Frontal cortex (tissue), 4 donors: ENCODE data around the gene PIEZO1. TPM values are rescaled to one million over a fixed set of nuclear protein-coding genes. Genes with fewer than 3 reads are reported as not detected.
"Not testable (repeated sequence)": the region's sequence is repeated elsewhere in the genome, so short reads cannot be mapped to it uniquely, and the experiment has no call there.

Source experiments
- DNase-seq, 2 donors: peaks; one replicate each; pipeline ENCODE4 v3.0.0; 2012; ENCODE audit warnings: low spot score in 2 of 2
- FAIRE-seq: peaks from 2 replicates; lab custom pipeline; 2012; peaks lifted over from hg19 to GRCh38; lab: Jason Lieb, UNC
- total RNA-seq: library from RNA; depleted of rRNA; stranded (reverse); fragments of >200 nt; gene quantifications from one replicate; pipeline ENCODE4 v1.2.3, GENCODE V29; 2014
- donor health status: control.
- donor health status: control.
- donor health status: control.

The PIEZO1 gene
- total RNA-seq, 1 donor from 2014 or later: 4.1 TPM

DNA sequence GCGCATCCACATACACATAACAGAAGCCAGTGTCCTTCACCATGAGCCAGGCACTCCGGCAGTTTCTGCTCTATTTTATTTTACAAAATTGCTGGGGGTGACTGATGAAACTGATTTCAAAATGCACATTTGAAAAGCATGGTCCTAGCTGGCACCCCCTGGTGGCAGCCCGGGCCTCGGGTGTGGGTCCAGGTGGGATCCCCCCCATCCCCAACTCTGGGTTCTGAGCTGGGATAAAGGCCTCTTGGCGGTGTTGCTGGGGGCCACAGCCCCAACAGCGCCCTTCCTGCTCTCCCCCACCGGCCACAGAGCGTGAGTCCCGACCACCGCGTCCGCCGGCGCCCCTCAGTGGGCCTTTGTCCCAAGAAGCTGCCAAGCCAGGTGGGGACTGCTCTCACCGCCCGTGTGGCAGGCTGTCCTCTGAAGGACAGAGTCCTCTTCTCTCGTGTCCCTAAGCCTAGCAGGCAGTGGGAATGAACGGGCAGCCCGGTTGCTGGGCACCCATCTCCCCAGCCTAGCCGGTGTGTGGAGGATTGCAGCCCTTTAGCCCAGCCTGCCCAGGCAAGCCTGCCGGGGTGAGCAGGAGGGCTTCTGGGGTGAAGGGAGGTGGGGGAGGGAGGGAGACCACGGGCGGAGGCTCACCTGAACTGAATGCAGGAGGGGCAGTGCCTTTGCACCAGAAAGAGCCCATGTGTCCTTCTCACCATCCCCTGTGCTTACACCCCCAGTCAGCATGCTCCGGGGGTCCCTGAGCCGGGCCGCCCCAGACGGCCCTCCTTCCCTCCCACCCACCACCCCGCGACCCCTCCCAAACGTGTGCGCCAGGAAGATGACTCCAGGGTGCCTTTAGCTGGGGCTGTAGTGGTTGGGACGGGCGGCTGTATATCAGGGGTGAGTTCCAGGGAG, 99.6 kb downstream of the PIEZO1 start:
- no peak for FAIRE-seq
- DNase-seq: no peak

DNA sequence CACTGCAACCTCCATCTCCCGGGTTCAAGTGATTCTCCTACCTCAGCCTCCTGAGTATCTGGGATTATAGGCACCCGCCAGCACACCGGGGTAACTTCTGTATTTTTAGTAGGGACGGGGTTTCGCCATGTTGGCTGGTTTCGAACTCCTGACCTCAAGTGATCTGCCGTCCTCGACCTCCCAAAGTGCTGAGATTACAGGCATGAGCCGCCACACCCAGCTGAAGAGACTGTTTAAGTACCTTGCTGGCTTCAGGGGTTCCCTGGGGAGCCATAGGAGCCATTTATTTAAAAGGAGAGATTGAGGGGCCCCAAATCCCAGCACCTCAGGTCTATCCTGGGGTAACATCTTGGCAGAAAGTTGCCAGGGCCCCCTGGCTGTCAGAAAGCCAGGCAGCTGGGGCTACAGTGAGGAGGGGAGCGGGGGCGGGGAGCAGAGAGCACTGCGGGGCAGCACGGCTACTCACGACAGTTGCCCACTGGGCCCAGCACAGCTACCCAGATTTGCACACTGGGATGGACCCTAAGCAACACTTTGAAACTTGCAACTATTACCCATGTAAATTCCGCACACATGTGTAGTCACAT, 100.4 kb downstream of the PIEZO1 start:
- no peak for FAIRE-seq

DNA sequence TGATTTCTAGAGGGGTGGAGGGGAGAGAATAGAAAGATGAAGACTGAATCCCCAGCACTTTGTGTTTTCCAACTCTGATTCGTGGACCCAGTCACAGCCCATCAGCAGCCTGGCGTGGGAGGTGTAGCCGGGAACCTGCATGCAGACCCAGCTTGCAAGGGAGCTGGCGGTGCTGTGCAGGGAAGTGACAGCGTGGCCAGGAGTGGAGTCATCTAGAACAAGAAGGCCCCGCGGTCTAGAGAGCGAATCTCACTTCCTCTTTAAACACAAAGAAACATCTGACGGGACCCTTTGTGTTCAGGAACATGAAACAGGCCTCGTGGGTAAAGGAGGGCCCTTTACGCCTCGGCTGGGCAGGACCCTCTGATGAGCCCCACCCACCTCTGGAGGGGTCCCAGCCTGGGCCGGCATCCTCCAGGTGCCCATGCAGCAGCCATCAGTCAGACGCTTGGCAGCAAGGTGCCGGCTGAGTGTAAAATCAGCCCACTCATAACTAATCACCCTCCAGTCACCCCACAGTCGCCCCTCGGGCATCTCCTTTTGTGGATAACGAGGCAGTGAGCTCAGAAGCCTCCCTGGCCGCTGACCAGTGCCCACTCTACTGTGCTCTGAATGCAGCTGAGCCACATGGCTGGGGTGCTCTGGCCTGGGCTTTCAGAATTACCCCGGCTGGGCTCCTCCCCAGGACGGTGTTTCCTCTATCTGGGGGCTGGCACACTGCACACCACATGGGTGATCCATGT, 103.1 kb downstream of the PIEZO1 start:
- DNase-seq: no peak
- no peak for FAIRE-seq

More for the DNA sequence above, 100.4 kb downstream of the PIEZO1 start:
- DNase-seq: no peak

DNA sequence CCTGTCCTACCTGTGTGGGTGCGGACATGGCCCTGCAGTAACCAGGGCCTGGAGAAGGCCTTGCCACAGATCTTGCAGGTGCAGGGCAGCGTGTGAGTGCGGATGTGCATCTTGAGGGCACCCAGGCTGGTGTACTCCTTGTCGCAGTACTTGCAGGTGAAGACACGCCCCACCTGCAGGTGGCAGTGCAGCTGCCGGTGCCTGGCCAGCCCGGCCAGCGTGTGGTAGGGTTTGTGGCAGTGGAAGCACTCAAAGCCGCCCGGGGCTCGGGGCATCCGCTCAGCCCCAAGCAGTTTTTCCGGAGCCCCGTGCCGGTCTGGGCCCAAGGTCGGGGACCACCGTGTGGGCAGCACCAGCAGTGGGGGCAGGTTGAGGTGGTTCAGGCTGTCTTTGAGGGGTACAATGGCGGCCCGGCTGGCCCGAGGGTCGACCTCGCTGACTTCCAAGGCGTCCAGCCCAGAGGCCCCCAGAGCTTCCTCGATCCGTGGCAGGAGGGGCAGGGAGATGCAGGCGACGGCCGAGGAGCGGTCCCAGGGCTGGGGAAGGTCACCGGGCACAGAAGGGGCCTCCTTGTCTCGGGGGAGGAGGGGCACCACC, 103.8 kb downstream of the PIEZO1 start:
- no peak for DNase-seq
- no peak for FAIRE-seq

DNA sequence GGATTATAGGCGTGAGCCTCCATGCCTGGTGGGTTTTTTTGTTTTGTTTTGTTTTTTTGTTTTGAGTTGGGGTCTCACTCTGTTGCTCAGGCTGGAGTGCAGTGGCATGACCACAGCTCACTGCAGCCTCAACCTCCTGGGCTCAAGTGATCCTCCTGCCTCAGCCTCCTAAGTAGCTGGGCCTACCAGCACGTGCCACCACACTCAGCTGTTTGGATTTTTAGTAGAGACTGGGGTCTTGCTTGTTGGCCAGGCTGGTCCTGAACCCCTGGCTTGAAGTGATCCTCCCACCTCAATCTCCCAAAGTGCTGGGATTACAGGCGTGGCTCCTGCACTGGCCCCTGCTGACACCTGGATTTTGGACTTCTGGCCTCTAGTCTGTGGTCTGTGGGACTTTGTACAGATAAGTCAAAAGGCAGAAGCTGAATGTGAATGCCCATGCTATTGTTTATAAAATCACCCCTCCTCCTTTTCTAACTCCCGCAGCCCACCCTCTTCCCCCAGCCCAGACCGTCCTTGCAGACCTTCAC, 104.4 kb downstream of the PIEZO1 start:
- FAIRE-seq (no peak), DNase-seq (no peak)

DNA sequence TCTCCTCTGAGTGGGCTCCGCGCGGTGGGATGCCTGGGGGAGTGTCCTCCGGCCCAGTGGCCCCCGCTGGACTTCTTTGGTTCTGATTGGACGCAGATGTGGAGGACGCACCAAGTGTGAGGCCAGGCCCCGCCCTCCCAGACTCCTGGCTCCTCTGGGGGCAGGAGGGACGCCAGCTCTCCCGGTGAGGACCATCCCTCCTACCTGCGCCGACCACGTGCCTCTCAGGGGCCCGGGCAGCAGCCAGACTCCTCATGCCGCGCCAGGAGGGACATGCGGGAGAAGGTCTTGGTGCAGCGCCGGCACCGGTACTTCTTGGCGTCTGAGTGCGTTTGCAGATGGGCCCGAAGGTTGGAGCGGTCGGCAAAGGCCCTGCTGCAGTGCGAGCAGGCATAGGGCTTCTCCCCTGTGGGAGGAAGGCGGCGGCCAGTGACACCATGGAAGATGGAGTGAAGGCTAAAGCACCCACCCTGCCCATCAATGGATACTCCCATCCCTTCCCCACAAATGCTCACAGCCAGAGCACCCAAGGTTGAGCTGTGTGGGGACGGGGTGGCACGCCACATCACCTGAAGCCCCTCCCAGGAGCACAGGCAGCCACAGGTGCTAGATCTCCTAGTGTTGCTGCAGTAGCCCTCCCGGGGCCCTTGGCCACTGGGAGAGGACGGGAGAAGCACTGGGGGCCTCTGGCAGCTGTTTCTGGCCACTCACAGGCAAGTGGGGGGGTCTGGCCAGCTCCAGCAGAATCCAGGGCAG, 106.6 kb downstream of the PIEZO1 start:
- no peak for DNase-seq
- FAIRE-seq: no peak

DNA sequence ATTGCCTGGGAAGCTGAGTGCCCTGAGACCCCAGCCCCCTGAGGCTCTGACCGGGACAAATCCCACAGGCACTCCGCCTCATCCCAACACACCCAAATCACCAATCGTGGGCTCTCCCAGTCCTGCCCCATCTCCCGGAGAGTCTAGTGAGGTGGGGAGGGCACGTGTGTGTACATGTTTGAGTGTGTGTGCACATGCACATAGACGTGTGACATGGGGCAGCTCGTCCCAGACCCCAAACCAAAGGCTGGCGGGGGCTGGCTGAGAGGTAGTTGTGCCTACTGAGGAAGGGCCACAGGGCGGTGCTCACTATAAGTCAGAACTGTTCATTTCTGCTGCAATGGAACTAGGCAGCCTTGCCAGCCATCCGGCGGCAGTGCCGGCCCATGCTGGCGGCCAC, 107.3 kb downstream of the PIEZO1 start:
- DNase-seq (no peak), FAIRE-seq (no peak)

DNA sequence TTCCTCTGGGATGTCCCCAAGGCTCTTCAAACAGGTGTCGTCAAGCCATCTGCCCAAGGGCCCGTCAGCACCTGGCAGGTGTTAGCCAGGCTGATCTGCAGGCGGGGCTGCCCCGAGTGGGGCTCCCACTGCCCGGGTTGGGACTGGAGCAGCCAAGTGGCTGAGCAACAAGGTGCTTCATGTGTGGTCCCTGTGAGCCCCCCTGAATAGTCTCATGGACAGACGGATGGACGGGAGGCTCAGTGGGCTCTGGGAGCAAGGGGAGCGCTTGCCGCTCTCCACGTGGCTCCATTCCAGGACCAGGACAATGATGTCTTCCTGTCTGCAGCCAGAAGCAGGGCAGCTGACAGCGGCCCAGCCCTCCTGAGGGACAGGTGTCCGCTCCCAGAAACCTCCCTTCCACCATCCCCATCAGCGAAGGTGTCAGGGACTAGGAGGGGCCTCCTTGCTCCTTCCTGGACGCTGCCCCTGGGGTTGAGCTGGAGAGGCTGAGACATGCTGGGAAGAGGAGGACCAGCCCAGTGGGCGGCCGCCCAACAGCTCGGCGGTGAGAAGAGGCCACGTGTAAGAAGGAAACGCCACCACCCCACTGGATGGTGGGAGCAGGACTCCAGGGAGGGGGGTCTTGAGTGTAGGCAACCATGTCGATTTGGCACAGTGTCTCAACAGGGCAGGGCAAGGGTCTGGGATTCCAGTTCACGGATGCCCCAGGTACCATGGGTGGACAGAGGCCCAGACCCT, 108.3 kb downstream of the PIEZO1 start:
- DNase-seq: no peak
- no peak for FAIRE-seq

DNA sequence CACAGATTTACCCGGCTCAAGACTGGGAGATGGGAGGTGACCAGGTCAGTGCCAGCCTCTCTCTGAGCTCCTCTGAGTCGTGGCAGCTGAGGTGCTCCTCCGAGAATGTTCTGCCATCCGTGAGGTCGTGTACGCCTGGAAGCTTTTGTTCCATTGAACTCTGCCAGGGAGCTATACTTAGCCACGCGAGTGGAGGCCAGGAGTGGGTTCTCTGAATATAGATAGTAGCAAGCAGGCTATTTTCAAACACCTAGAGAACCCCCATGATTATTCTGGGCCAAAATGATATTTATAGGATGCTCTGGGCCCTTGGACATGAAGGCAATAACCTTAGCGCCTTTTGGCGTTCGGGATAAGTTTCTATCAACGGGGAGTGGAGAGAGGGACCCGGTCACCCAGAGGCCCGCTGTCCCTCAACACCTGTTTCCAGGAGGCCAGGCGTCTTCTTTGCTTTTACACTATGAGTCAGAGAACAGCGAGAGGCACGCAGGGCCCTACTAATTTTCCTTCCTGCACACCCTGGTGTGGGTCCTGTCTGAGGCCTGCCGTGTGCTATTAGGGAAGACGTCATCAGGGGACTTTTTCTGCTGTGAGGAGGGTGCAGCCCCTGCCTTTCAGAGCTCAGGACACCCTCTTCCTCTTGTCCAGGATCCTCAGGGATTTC, 111.2 kb downstream of the PIEZO1 start:
- DNase-seq (no peak), FAIRE-seq (no peak)

DNA sequence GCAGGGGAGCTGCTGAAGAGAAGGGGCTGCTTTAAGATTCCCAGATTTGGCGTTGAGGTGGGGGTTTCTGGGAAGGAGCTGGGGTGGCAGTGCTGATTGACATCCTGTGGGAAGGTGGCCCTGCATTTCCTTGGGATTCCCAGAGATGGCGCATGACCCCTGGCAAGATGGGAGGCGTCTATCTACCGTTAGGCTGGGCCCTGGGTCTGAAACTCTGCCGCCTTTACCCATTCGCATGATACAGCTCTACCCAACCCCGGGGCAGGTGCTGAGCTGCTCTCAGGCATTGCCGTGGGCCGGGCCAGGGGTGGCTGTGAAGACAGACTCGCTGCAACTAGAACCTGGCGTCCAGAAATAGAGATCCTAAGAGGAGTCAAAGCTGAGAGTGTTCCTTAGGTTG, 112.2 kb downstream of the PIEZO1 start:
- DNase-seq (no peak), FAIRE-seq (no peak)

DNA sequence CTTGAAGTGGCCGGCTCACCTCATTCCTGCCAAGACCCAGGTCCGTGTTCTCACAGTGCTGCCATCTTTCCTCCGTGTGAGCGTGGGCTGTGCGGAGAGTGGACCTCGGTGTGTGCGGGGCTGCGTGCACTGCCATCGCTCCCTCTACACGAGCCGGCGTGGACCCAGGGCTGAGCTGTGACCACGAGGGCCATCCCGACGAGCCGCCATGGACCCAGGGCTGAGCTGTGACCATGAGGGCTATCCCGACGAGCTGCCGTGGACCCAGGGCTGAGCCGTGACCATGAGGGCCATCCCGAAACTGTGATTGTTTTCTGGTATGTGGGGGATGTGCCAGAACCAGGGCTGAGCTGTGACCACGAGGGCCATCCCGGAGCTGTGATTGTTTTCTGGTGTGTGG, 113.2 kb downstream of the PIEZO1 start:
- DNase-seq (no peak), FAIRE-seq (no peak)

DNA sequence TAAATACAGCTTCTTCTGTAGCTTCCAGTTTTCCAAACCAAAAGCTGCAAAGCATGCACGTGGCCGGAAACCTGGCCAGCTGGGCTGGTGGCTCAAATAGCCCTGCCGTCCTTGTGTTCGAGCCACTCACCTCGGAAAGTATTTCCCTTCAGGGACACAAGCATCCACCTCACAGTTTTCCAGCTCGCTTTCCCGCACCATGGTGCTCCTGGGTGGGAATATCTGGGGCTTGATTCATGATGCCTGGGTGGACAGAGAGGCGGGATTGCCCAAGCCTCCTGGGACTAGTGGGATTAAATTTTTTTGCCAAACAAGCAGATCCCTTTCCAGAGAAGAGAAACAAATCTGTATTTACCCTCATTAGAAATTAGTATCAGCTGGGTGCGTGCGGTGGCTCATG, 115.0 kb downstream of the PIEZO1 start:
- DNase-seq: no peak
- FAIRE-seq: no peak

DNA sequence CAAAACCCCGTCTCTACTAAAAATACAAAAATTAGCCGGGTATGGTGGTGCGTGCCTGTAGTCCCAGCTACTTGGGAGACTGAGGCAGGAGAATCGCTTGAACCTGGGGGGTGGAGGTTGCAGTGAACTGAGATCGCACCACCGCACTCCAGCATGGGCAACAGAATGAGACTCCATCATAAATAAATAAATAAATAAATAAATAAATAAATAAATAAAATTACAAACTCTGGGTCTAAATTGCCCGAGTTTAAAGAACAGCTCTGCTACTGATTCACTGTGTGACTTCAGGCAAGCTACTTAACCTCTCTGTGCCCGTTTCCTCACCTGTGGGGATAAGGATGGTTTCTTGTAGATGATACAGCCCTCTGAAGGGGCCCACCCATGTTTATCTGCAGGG, 115.5 kb downstream of the PIEZO1 start:
- DNase-seq, FAIRE-seq: not testable (repeated sequence)

DNA sequence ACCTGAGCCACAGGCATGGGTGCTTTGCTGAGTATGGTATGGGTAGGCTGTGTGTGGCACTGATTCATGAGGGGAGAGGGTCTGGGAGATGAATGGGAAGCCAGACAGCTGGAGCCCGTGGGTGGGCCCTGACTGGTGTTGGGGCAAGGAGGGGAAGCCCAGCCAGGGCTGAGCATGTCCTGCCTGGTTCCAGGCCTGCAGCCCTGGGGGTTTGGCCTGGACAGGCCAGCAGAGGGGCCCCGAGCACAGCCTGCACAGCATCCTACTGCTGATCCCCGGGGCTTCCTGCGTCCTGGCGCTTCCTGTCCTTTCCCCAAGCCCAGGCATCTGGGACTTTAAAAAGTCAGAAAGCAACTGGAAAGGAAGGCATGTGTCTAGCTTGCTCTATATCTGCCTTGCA, 117.6 kb downstream of the PIEZO1 start:
- FAIRE-seq (no peak), DNase-seq (no peak)

DNA sequence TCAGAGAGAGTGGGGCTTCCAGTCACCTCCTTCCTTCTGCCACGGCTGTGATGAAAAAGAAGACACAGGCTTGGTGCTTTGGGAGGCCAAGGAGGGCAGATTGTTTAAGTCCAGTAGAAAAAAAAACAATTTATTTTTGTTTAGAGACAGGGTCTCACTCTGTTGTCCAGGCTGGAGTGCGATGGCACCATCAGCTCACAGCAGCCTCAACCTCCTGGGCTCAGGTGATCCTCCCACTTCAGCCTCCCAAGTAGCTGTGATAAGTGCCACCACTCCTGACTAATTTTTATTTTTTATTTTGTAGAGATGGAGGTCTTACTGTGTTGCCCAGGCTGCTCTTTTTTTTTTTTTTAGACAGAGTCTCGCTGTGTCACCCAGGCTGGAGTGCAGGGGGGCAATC, 119.5 kb downstream of the PIEZO1 start:
- DNase-seq (no peak), FAIRE-seq (no peak)
